Peyer's patch (tissue), 4 donors: ENCODE results near the gene ABCA6. TPM values are rescaled to one million over a fixed set of nuclear protein-coding genes. Genes with fewer than 3 reads are reported as not detected.

Experiments used
- DNase-seq, 3 donors: peaks; one replicate each; pipeline ENCODE4 v3.0.0-alpha.2; 2017 to 2019
- H3K27ac ChIP-seq, 4 donors: fragments of 200-600 bp; sonication (generic); one replicate each; pipeline ENCODE4 v1.5.1; 2016 to 2019
- H3K27me3 ChIP-seq, 2 donors: fragments of 200-600 bp; sonication (generic); one replicate each; pipeline ENCODE4 v1.5.1; 2019
- H3K36me3 ChIP-seq, 3 donors: fragments of 200-600 bp; sonication (generic); one replicate each; pipeline ENCODE4 v1.5.1; 2016 to 2019
- H3K4me1 ChIP-seq, 4 donors: fragments of 200-600 bp; sonication (generic); one replicate each; pipeline ENCODE4 v1.5.1; 2016 to 2019
- H3K4me3 ChIP-seq, 4 donors: fragments of 200-600 bp; sonication (generic); 1 replicate in 3 of 4; 2 replicates in 1 of 4; pipeline ENCODE4 v1.5.1; 2016 to 2019; ENCODE audit warnings: mild to moderate bottlenecking in 1 of 4
- H3K9me3 ChIP-seq, 4 donors: fragments of 200-600 bp; sonication (generic); one replicate each; pipeline ENCODE4 v1.5.1; 2016 to 2019; ENCODE audit warnings: mild to moderate bottlenecking in 1 of 4
- CTCF ChIP-seq, 6 experiments: fragments of 450-650 bp in 4 of 6; fragments of 200-600 bp in 2 of 6; sonication (generic) in 1 of 6; IDR thresholded peaks; one replicate each; pipeline ENCODE4 v1.5.1; 2017 to 2019; ENCODE audit warnings: antibody characterized with exemption in 6 of 6, mild to moderate bottlenecking in 3 of 6, moderate library complexity in 1 of 6
- POLR2A ChIP-seq, 2 donors: fragments of 450-650 bp; IDR thresholded peaks; one replicate each; pipeline ENCODE4 v1.5.1; 2017; ENCODE audit warnings: antibody characterized with exemption in 2 of 2, mild to moderate bottlenecking in 2 of 2, moderate library complexity in 2 of 2
- total RNA-seq, 4 donors: library from RNA; depleted of rRNA; stranded (reverse); fragments of >200 nt; gene quantifications; one replicate each; pipeline ENCODE4 v1.1.0, GENCODE V29; 2016

Gene ABCA6
- total RNA-seq, 4 donors from 2014 or later = 23.8 to 59.4 (median 41.1) TPM

GRCh38 chr17:69096541-69096940 is 45.2 kb downstream of the ABCA6 start:
- DNase-seq = no peak
- H3K27ac ChIP-seq = no peak overlapping the region
- no peaks in the 10 kb centered on the region for H3K36me3 ChIP-seq
- no peak overlapping the region for H3K4me3 ChIP-seq
- H3K27me3 ChIP-seq = no peaks in the 10 kb centered on the region
- no peaks in the 10 kb centered on the region for H3K9me3 ChIP-seq
- no peaks in the 10 kb centered on the region for H3K4me1 ChIP-seq
- TF ChIP-seq POLR2A (IDR thresholded peaks at IDR 0.05) (no peak), CTCF (IDR thresholded peaks at IDR 0.05) (no peak)

- Histone ChIP-seq H3K27ac (no peak overlapping the region), H3K27me3 (no peaks in the 10 kb centered on the region), H3K36me3 (no peaks in the 10 kb centered on the region), H3K4me3 (no peak overlapping the region), H3K9me3 (no peaks in the 10 kb centered on the region), H3K4me1 (no peaks in the 10 kb centered on the region)
- TF ChIP-seq POLR2A (IDR thresholded peaks at IDR 0.05) (no peak), CTCF (IDR thresholded peaks at IDR 0.05) (no peak)
- DNase-seq = no peak
These were observed 47.7 kb downstream of the ABCA6 start for GRCh38 chr17:69093995-69094394.

DNA sequence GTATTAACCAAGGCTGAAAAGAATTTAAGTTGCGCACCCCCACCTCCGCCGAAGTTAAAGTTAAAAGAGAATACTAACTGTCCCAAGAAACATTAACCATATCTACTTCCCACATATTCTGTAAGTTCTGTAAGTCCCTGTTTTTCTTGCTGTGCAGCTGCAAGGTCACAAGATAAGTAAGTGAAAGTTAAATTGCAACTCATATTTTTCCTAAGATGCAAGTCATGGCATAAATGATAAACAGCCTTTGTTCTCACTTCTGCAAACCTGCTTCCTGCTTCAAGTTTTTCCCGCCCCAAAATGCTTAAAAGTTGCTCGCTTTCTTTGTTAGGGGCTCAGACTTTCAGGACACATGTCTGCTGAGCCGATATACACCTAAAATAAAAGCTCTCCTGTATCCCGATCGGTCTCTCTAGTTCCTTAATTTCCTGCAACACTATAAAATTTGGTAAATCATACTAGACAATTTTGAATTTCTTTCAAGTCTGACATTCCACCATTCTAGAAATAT is 48.4 kb downstream of the ABCA6 start:
- TF ChIP-seq POLR2A (IDR thresholded peaks at IDR 0.05) (no peak), CTCF (IDR thresholded peaks at IDR 0.05) (no peak)
- Histone ChIP-seq H3K27ac (no peak overlapping the region), H3K4me1 (no peaks in the 10 kb centered on the region), H3K27me3 (no peaks in the 10 kb centered on the region), H3K36me3 (no peaks in the 10 kb centered on the region), H3K9me3 (no peaks in the 10 kb centered on the region), H3K4me3 (no peak overlapping the region)
- no peak for DNase-seq

DNA sequence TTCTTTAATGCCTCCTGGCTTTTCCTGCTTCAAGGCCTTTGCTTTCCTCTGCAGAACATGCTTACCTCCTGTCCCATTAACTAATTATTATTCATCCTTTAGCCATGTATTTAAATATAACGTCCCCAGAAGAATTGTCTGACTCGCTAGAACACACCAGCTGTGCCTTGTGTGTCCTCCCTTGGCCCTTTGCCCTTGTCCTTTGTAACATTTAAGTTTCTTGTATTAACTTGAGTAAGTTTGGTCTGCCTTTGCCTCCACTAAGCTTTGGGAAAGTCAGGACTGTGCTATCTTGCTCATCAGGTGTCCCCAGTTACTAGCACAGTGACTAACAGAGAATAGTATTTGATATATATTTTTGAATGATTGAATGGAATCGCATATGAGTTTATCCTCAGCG is 51.3 kb downstream of the ABCA6 start:
- no peaks in the 10 kb centered on the region for H3K36me3 ChIP-seq
- no peak for DNase-seq
- H3K27ac ChIP-seq = no peak overlapping the region
- H3K27me3 ChIP-seq = no peaks in the 10 kb centered on the region
- H3K4me3 ChIP-seq = no peak overlapping the region
- no peaks in the 10 kb centered on the region for H3K4me1 ChIP-seq
- no peak for TF ChIP-seq CTCF (IDR thresholded peaks at IDR 0.05)
- no peak for TF ChIP-seq POLR2A (IDR thresholded peaks at IDR 0.05)
- no peaks in the 10 kb centered on the region for H3K9me3 ChIP-seq

DNA sequence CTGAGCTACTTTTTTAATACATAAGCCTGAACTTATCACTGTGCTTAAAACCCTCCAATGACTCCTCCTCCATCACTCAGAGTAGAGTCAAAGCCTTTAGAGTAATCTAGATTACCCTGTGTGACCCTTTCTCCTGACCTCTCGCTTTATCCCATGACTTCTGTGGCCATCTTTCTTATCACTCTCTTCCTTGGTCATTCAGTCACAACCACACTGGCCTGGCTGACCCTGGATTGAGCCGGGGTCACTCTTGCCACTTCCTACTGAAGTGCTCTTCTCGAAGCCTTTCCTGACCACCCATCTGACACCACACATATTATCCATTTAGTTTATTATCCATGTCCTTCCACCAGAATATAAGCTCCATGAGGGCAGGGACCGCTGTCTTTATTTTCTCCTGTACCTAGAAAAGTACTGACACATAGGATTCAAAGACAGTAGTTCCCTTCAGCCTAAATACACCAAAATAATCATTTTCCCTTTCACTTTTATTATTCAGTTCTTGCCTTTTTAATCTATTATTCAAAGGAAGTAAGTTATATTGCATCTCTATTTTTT is 53.0 kb downstream of the ABCA6 start:
- DNase-seq = no peak
- no peaks in the 10 kb centered on the region for H3K9me3 ChIP-seq
- H3K4me3 ChIP-seq = no peak overlapping the region
- H3K27me3 ChIP-seq = no peaks in the 10 kb centered on the region
- no peak overlapping the region for H3K27ac ChIP-seq
- TF ChIP-seq POLR2A (IDR thresholded peaks at IDR 0.05) = no peak
- H3K4me1 ChIP-seq = no peaks in the 10 kb centered on the region
- no peaks in the 10 kb centered on the region for H3K36me3 ChIP-seq

GRCh38 chr17:69086641-69087040 is 55.1 kb downstream of the ABCA6 start:
- no peak for DNase-seq
- Histone ChIP-seq H3K4me3 (no peak overlapping the region), H3K4me1 (no peaks in the 10 kb centered on the region), H3K36me3 (no peaks in the 10 kb centered on the region), H3K9me3 (no peaks in the 10 kb centered on the region), H3K27ac (no peak overlapping the region), H3K27me3 (no peaks in the 10 kb centered on the region)
- TF ChIP-seq POLR2A (IDR thresholded peaks at IDR 0.05) (no peak), CTCF (IDR thresholded peaks at IDR 0.05) (no peak)
